D721Med (cell line): ENCODE measurements around the gene PPP1R26.
A peak's percentile ranks its signal among the peaks of the same experiment; 100 is the strongest.

ENCODE experiments used
- DNase-seq: peaks from one replicate; pipeline ENCODE4 v3.0.0; 2011; ENCODE audit warnings: low spot score; ENCODE audit not compliant: insufficient read length
- FAIRE-seq: peaks from 2 replicates; lab custom pipeline; 2011; peaks lifted over from hg19 to GRCh38; lab: Jason Lieb, UNC
- CTCF ChIP-seq: IDR thresholded peaks from 2 replicates; pipeline ENCODE4 v1.5.1; 2012; ENCODE audit warnings: mild to moderate bottlenecking, control low read depth; ENCODE audit not compliant: insufficient read depth; ENCODE audit errors: missing control alignments

PPP1R26 gene

GRCh38 chr9:135504262-135505243 lies 25.0 kb downstream of the PPP1R26 start:
- DNase-seq: peak; percentile 90
- peak; percentile 72 for TF ChIP-seq CTCF
- no peak for FAIRE-seq

- DNase-seq: no peak
- TF ChIP-seq CTCF: no peak
- no peak for FAIRE-seq
Observed at GRCh38 chr9:135505406-135506187, 26.0 kb downstream of the PPP1R26 start.

- no peak for TF ChIP-seq CTCF
Observed at GRCh38 chr9:135506327-135507103, 26.9 kb downstream of the PPP1R26 start.

DNA sequence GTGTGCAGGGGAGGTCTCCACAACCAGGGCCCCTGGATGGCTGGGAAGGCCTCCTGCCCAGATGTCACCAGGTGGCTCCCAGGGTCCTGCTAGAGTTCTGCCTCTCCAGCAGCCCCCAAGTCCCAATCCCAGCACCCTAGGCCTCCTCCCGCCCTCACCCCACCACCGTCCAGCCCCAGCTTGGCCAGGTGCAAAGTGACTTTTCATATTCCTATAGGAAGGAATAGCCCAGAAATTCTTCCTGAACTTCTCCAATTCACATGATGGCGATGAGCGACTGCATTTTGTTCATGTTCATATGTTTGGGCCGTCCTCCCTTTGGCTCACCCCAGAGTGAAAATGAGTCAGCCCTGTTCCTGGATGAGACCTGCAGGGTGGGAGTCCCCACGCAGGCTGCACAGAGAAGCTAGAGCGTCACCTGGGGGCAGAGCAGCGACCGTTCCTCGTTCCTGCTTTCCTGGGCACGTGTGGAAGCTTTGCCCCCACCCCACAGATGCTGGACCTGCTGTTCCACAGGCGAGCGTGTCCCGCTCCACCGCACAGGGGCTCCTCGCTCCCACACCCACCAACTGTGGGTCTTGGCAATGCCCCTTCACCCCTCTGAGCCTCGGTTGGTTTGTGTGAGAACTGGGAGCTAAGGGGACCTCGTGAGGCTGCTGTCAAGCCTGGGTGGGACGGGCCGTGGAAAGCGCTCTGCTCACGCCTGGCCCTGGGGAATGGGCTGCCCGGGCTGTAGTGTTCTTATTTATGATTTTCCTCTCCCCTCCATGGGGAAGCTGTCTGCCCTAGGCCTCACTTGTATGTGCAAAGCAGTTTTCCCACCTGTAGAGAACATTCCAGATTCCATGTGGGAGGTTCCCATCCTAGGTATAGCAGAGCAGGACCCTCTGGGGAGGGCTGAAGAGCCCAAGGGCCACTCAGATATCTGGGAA lies 27.8 kb downstream of the PPP1R26 start:
- FAIRE-seq (no peak), DNase-seq (no peak)
- TF ChIP-seq CTCF: no peak

More at GRCh38 chr9:135506327-135507103, 26.9 kb downstream of the PPP1R26 start:
- no peak for DNase-seq
- FAIRE-seq: no peak

DNA sequence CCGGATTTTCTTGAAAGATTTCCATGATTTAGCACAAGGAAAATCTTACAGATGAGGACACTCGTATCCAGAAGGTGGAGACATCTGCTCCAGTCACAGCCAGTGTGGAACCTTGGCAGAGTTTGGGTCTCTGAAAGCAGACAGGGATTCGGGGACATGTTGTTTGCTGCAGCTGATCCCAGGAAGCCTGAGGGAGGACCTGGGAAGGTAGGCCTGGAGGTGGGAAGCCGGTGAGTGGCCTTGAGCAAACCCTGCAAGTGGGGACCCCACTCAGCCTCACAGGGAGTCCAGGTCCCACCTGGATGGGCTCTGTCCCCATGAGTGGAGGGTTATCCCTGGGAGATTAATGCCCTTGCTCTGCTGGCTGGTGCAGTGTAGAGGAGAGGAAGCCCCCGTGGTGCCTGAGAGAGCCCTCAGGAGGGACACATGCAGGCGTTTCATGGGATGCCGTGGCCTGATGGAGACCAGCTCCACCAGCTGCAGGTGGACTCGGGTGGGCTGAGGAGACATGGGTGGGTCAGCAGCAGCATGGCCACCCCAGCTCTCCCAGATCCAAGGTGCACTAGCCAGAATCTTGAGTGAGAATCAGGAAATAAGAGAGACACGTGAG lies 28.7 kb downstream of the PPP1R26 start:
- DNase-seq: no peak
- FAIRE-seq: no peak
- no peak for TF ChIP-seq CTCF
